CD4-positive, alpha-beta T cell (primary cell): ENCODE measurements around the gene FMN1. TPM values are rescaled to one million over a fixed set of nuclear protein-coding genes. Genes with fewer than 3 reads are reported as not detected.

Source experiments
- ATAC-seq: fragments of 200-7000 bp; cut with Tn5 transposase; one replicate; pipeline ENCODE4 v1.10.0; 2022; ENCODE audit warnings: mild to moderate bottlenecking; ENCODE audit not compliant: poor library complexity
- CTCF ChIA-PET: fragments of 350-600 bp; sonication (Branson Sonifier 250); formaldehyde crosslinking; loops from one replicate; lab custom pipeline; 2021; ENCODE audit warnings: antibody characterized with exemption, inconsistent platforms; lab: Charles Lee
- POLR2A ChIA-PET: fragments of 350-600 bp; sonication (Branson Sonifier 250); formaldehyde crosslinking; loops from one replicate; lab custom pipeline; 2021; ENCODE audit warnings: antibody characterized with exemption, inconsistent platforms; lab: Charles Lee
- DNase-seq, 14 experiments: peaks; one replicate each; pipeline ENCODE4 v3.0.0-alpha.2; 2013 to 2020; ENCODE audit warnings: mixed read lengths in 2 of 14
- H3K27ac ChIP-seq, 2 donors: one replicate each; pipeline versions ENCODE4 v1.5.1 to v1.7.0; 2013; ENCODE audit warnings: low read length in 2 of 2, low read depth in 1 of 2, mild to moderate bottlenecking in 1 of 2
- H3K27me3 ChIP-seq, 2 experiments: 1 replicate in 1 of 2; 2 replicates in 1 of 2; pipeline versions ENCODE4 v1.6.1 to v1.7.0; 2013; ENCODE audit warnings: low read length in 2 of 2, control low read depth in 1 of 2, mild to moderate bottlenecking in 1 of 2, moderate library complexity in 1 of 2; ENCODE audit not compliant: insufficient read depth in 2 of 2, control insufficient read depth in 1 of 2
- H3K36me3 ChIP-seq: one replicate; pipeline ENCODE4 v1.6.1; 2013; ENCODE audit warnings: low read length, control low read depth; ENCODE audit not compliant: insufficient read depth
- H3K4me1 ChIP-seq: one replicate; pipeline ENCODE4 v1.6.1; 2013; ENCODE audit warnings: low read length, control low read depth; ENCODE audit not compliant: insufficient read depth
- H3K4me3 ChIP-seq: one replicate; pipeline ENCODE4 v1.5.1; 2013; ENCODE audit warnings: mild to moderate bottlenecking, low read length, moderate library complexity
- H3K9me3 ChIP-seq, 2 experiments: 1 replicate in 1 of 2; 2 replicates in 1 of 2; pipeline versions ENCODE4 v1.6.1 to v1.7.0; 2013; ENCODE audit warnings: low read length in 2 of 2, mild to moderate bottlenecking in 2 of 2, control low read depth in 1 of 2, moderate library complexity in 1 of 2; ENCODE audit not compliant: control insufficient read depth in 1 of 2, insufficient read depth in 1 of 2
- H3K27ac Mint-ChIP-seq: one replicate; pipeline ENCODE4 v1.8.0; 2020; ENCODE audit warnings: mixed read lengths
- H3K27me3 Mint-ChIP-seq: one replicate; pipeline ENCODE4 v1.8.0; 2021; ENCODE audit warnings: mixed read lengths
- H3K36me3 Mint-ChIP-seq: one replicate; pipeline ENCODE4 v1.8.0; 2021; ENCODE audit warnings: low read depth, mixed read lengths
- H3K4me1 Mint-ChIP-seq: one replicate; pipeline ENCODE4 v1.8.0; 2021; ENCODE audit warnings: low read depth, mixed read lengths
- H3K4me3 Mint-ChIP-seq: one replicate; pipeline ENCODE4 v1.8.0; 2020; ENCODE audit warnings: mild to moderate bottlenecking, mixed read lengths
- H3K9me3 Mint-ChIP-seq: one replicate; pipeline ENCODE4 v1.8.0; 2020; ENCODE audit warnings: mixed read lengths
- intact Hi-C, 2 experiments: fragments of 100-400 bp; cut with DNase I in 1 of 2; cut with micrococcal nuclease in 1 of 2; formaldehyde crosslinking; loops; one replicate each; pipeline versions ENCODE4 v1.15.1 to v1.9.0; 2023 to 2025; cut with DNase I, micrococcal nuclease
- total RNA-seq, 174 experiments: library from RNA in 2 of 174; stranded (reverse) in 2 of 174; gene quantifications; one replicate each; pipeline ENCODE4 v1.2.3 and lab custom pipeline; 2021 to 2026
- TF ChIP-seq, protein P1 (sequence below): fragments of 200-600 bp; IDR thresholded peaks from one replicate; pipeline ENCODE4 v1.8.0; 2022; ENCODE audit warnings: antibody characterized with exemption, mild to moderate bottlenecking

The FMN1 gene
- total RNA-seq, 2 experiments from 2014 or later, result 0.39 to 0.55 TPM

DNA sequence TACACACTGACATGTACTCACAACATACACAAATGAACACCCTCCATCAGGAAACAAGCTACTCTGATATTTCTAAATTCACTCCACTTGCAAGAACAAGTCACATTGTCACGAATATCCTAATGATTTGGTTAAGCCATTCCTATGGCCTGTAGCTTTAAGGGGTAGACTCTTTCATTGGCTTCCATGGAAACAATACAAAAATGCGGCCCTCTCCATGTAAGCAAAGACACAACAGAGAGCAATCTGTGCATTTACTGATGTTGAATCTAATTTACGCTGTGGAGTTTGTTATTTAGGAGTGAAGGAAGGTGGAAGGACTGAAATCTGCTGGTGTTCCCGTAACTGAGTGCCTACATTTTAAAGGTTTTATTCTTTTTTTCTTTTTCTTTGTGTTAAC is 114.5 kb downstream of the FMN1 start:
- no peak overlapping the region for H3K4me3 Mint-ChIP-seq
- no peaks in the 10 kb centered on the region for H3K4me1 Mint-ChIP-seq
- ChIA-PET POLR2A (interaction anchor here (1.7 kb wide), 1 partner anchor 10 kb away, joined by 3 read pairs; no protein-coding TSS in a partner anchor), CTCF (no interaction called here)
- Histone ChIP-seq H3K27ac (no peak overlapping the region), H3K4me3 (no peak overlapping the region), H3K36me3 (no peaks in the 10 kb centered on the region), H3K9me3 (no peaks in the 10 kb centered on the region), H3K4me1 (no peaks in the 10 kb centered on the region), H3K27me3 (no peaks in the 10 kb centered on the region)
- H3K27me3 Mint-ChIP-seq, result no peaks in the 10 kb centered on the region
- intact Hi-C loops, result loop anchor here in 1 of 2 experiments (5.0 to 10.0 kb wide), 2 partner anchors 135 to 212 kb away; no protein-coding TSS in a partner anchor
- no peaks in the 10 kb centered on the region for H3K9me3 Mint-ChIP-seq
- ATAC-seq (no peak), DNase-seq (no peak)
- no peaks in the 10 kb centered on the region for H3K36me3 Mint-ChIP-seq
- H3K27ac Mint-ChIP-seq, result no peak overlapping the region
- TF ChIP-seq, protein P1, sequence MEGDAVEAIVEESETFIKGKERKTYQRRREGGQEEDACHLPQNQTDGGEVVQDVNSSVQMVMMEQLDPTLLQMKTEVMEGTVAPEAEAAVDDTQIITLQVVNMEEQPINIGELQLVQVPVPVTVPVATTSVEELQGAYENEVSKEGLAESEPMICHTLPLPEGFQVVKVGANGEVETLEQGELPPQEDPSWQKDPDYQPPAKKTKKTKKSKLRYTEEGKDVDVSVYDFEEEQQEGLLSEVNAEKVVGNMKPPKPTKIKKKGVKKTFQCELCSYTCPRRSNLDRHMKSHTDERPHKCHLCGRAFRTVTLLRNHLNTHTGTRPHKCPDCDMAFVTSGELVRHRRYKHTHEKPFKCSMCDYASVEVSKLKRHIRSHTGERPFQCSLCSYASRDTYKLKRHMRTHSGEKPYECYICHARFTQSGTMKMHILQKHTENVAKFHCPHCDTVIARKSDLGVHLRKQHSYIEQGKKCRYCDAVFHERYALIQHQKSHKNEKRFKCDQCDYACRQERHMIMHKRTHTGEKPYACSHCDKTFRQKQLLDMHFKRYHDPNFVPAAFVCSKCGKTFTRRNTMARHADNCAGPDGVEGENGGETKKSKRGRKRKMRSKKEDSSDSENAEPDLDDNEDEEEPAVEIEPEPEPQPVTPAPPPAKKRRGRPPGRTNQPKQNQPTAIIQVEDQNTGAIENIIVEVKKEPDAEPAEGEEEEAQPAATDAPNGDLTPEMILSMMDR, result no peak

DNA sequence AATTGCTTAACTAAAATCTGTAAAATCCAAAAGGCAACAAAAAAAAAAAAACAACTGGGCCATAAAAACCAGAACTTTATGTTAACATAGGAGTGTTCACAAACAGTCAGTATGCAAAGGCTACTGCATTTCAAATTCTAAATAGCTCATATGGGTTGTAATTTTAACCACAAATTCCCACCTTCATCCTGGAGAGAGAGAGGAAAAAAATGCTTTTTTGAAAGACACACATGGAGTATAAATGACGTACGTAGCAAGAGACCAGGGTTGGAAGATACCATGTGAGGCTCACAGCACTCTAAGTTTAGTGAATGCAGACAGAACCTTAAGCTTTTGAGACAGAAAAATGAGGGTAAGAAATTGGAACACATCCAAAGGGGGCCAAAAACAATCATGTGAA is 115.9 kb downstream of the FMN1 start:
- H3K27ac ChIP-seq, result no peak overlapping the region
- Mint-ChIP-seq H3K27me3 (peaks cover 5% of the 10 kb centered on the region), H3K9me3 (no peaks in the 10 kb centered on the region), H3K4me1 (no peaks in the 10 kb centered on the region), H3K27ac (no peak overlapping the region), H3K4me3 (no peak overlapping the region), H3K36me3 (no peaks in the 10 kb centered on the region)
- ChIA-PET POLR2A (no interaction called here), CTCF (no interaction called here)
- no peaks in the 10 kb centered on the region for H3K9me3 ChIP-seq
- no peaks in the 10 kb centered on the region for H3K4me1 ChIP-seq
- intact Hi-C loops, result no loop called here
- no peaks in the 10 kb centered on the region for H3K27me3 ChIP-seq
- ATAC-seq (no peak), DNase-seq (no peak)
- H3K36me3 ChIP-seq, result no peaks in the 10 kb centered on the region
- H3K4me3 ChIP-seq, result no peak overlapping the region
- TF ChIP-seq, protein P1, result no peak

DNA sequence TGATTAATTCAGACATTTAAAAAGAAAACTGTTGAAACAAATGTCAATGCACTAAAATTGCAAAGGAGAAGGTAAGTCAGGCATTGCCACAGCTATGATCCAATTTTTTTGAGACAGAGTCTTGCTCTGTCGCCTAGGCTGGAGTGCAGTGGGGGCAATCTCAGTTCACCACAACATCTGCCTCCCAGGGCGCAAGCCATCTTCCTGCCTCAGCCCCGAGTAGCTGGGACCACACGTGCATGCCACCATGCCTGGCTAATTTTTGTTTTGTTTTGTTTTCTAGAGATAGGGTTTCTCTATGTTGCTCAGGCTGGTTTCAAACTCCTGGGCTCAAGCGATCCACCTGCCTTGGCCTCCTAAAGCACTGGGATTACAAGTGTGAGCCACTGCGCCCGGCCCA is 117.6 kb downstream of the FMN1 start:
- H3K27me3 ChIP-seq, result no peaks in the 10 kb centered on the region
- TF ChIP-seq, protein P1, result no peak
- H3K36me3 ChIP-seq, result no peaks in the 10 kb centered on the region
- no peak overlapping the region for H3K27ac ChIP-seq
- POLR2A ChIA-PET, result no interaction called here
- Mint-ChIP-seq H3K9me3 (no peaks in the 10 kb centered on the region), H3K36me3 (no peaks in the 10 kb centered on the region), H3K4me1 (no peaks in the 10 kb centered on the region), H3K27me3 (peaks cover 10% of the 10 kb centered on the region), H3K27ac (no peak overlapping the region), H3K4me3 (no peak overlapping the region)
- H3K4me3 ChIP-seq, result no peak overlapping the region
- no peaks in the 10 kb centered on the region for H3K4me1 ChIP-seq
- no peaks in the 10 kb centered on the region for H3K9me3 ChIP-seq
- ATAC-seq, result no peak
- no peak for DNase-seq
- intact Hi-C loops, result no loop called here
- CTCF ChIA-PET, result no interaction called here
